Stimulated activated CD4-positive, alpha-beta T cell treated with anti-CD3 and anti-CD28 coated beads, Interleukin-1b, Interleukin-23, amount 100 ng/mL, for 1 hour (primary cell): Measurements from ENCODE around the gene SLC45A2.
A peak's percentile ranks its signal among the peaks of the same experiment; 100 is the strongest.
"Not testable (repeated sequence)": the region's sequence is repeated elsewhere in the genome, so short reads cannot be mapped to it uniquely, and the experiment has no call there.

ENCODE experiments used
- DNase-seq, 2 donors: peaks; one replicate each; pipeline ENCODE4 v3.0.0-alpha.2; 2020; ENCODE audit warnings: low read depth in 2 of 2

Gene SLC45A2

DNA sequence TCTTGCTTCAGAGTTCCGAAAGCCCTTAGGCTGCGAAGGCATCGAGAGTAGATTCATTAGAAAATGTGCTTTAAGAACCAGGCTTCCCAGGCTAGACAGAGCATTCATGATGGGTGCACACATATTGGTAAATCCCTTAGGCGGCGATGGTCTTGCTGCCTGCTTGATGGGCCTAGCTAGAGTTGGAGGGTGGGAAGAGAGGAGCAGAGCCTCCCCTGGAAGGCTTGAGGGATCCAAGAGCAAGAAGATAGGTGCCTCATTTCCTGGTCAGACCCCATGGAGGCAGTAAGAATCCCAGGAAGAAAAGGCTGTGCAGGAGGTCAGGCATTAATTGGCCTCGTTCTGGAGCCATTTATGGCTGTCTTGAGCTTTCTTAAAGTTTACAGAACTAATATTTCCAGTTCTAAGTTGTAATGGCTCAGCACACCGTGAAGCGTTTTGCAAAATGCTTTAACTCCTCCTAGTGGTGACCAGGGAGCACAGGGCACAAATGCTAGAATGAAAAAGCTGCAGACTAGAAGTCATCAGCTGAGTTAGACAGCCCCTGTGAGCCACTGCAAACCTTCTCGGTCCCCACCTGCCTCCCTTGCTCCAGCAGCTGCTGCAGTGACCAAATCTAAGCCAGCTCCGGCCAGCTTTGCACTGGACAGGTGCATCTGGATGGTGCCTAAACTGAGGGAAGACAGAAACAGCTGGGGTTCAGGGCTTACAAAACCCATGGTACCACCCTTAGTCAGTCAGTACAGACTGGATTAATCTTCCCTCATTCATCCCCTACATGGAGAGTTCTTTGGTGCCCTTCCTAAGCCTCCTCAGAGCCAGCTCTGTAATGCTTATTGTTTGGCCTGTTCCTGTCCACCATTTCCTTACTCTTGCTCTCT is 14.7 kb downstream of the SLC45A2 start:
- no peak for DNase-seq

DNA sequence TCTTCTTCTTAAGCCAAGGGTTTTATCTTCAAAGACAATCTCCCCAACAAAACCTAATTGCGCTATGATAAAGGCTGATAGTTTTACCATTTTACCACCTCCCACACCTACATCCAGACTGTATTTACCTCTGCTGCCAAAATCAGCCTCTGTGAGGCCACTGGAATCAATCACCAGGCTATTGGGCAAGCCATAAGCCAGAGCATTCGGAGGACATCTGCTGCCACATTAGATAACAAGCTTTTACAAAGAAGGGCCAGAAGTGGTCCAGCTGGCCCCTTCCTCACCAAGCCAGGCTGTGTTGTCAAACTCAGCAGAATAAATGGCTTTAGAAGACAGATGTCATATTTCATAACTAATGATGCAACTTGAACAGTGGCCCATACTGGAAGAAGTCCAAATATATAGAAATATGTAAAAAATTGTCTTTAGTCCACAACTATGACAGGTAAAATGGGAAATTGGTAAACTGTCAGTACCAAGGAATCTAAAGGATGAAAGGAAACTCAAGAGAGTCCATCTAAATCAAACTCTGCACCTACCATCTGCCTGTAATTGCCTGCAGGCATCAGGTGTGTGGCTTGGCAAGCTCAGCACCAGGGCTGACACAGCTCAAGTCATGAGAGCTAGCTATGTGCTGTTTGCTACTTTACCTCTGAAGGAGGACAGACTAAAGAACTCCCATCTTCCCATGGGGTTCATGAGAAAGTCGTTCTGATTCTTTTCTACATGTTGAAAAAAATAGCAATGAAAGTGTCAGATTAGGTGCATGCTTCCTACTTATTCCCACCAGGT is 16.1 kb downstream of the SLC45A2 start:
- no peak for DNase-seq

DNA sequence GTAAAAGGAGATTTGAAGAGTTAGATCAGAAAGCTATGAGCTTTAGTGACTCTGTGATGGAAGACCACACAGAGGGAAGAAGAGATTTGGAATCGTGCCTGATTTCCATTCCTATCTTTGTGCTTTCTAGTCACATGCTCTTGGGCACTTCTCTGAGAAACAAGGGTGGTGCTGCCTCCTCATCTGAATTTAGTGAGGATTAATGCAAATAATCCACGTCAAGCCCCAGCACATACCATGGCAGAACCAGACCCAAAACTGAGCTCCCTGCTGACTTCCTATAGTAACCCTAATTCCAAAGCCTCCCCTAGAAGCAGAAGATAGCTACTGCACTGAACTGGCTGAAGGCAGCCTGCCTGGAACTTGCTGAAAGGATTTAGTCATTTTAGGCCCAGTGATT is 17.7 kb downstream of the SLC45A2 start:
- no peak for DNase-seq

DNA sequence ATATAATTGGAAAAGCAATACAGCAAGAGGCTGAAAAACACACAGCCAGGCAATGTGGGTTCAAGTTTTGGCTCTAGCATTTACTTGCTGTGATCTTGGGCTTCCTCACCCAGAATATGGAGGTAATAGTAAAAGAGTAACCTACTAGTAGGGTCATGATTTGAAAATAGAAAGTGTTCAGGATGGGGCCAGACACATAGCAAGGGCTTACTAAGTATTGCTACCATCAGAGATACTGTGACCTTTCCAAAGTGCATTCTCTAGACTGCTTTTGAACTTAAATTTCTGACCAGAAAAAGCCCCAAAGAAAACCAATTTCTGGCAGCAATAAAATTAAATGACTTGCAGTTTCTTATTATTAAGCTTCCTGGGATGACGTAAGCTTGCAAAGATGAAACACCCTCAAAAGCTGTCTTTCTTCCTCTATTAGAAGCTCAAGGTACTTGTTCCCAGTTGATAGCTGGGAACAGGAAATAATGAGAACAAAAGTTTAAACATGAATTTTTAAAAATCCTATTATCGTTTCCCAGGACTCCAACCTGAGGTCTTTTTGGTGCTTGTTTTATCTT is 20.3 kb downstream of the SLC45A2 start:
- DNase-seq, result no peak

DNA sequence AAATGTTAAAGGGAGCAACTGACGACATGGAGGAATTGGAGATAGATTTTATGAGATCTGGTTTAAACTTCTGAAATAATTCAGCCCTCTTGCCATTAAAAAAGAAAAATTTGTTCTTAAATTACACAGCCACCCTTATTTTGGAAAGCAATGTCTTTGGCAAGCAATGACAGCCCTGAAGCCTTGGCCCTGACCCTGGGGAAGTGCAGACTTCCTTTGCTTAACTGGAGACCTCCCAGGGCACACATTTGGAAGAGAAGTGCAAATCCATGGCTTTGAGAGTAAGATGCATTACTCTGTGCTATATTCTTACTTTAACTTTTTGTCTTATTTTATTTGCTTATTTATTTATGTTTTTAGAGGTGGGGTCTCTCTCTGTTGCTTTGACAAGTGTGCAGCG is 26.3 kb downstream of the SLC45A2 start:
- no peak for DNase-seq

DNA sequence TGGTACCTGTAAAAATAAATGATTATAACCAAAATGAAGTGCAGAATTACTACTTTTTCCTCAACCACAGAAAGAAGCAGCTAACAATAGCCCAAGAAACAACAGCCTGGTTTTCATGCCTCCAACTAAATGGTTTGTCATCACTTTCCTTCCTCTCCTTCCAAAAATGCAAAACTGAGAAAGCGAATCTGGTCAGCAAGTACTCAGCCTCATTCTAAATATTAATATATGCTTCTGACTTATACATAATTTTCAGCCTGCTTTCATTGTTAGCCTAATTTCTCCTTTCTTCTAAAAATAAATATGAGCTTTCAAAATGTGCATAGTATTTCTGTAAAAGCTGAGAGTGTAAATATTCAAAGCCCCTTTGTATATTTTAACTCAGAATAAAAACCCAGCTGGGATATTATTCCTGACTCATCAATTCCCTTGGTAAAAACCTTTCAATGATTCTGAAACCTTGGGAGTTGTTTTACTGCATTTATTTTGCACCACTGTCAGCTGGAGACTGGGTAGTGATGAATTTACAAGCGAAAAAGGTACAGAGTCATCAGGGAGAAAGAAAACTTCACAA is 26.8 kb downstream of the SLC45A2 start:
- DNase-seq, result no peak

DNA sequence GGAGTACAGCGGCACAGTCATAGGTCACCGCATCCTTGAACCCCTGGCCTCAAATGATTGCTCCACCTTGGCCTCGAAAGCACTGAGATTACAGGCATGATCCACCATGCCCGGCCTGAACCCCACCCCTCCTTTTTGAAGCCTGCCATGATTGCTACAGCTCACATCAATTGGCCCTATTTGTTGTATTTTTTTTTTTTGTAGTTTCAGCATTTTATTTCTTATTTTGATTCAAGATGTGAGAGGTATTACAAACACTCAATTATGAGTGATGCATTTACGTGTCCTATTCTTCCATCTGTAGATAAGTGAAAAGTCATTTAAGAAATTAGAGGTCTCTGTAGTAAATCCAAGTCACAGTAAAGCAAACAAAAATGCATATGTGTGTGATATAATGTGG is 32.3 kb downstream of the SLC45A2 start:
- DNase-seq, result not testable (repeated sequence)

DNA sequence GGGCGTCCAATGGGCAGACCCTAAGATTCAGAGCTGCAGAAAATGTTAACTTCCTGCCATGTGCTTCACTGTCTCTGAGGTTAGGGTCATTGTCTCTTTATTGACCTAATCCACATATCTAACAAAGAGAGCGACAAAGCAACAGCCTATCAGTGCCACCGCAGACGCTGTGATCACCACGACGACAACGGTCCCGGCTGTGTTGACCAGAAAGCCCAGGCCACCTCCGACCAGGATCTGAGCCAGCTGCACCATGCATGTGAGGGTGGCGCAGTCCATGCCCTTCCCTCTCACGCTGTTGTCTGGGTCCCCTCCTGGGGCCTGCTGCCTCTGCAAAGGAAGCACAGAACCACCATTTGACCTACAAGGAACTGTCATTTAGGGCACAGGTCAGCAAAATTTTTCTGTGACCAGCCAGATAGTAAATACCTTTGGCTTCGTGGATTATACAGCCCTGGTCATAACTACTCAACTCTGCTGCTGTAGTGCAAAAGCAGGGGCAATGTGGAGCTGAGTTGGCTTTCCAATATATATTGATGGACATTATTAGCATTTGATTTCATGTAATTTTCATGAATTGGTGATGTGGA is 39.9 kb downstream of the SLC45A2 start:
- no peak for DNase-seq

DNA sequence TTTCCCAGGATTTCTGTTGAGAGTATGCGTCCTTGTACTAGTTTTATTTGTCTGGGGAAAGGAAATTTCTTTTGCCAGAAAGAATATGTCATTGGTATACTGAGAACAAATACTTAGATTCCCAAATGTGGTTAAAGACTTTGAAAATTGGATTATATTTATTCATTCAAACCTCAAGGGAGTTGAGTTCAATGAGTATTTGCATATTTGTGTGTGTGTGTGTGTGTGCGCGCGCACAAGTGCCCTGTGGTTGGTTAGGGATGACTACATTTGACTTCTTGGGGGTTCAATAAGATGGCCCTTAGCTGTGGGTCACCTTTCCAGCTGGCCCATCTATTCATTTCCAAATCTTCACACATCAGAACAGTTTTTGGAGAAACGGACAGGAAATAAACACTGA is 43.4 kb downstream of the SLC45A2 start:
- DNase-seq, result no peak

DNA sequence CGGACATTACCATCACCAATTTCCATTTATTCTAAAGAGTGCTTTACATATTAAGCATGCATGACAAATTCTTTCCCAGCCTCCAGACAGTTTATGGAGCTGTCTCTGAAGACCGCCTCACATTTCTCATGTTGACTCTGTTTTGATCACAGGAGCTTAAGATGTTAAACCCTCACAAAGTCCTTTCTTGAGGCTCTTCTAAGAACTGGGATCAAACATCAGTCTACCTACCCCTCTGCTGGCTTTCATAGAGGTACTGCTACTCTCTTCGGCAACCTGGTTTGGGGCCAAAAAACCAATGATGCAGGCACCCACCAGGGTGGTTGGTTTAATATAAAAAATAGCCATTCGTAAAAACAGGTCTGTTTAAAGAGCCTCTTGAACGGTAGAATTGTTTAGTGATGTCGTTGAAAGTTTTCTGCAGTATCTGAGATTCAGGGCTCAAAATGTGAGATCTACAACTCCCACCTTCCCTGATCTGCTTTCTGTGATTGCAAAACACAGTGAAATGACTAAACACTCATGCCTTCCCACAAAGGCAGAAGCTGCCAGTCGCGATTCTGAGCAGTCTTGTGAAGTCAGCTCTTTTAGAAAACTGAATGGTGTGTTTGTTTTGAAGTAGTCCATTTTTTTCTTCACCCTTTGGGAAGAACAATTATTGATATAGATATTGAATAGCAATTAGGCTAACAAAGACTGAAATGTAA is 44.8 kb downstream of the SLC45A2 start:
- no peak for DNase-seq

DNA sequence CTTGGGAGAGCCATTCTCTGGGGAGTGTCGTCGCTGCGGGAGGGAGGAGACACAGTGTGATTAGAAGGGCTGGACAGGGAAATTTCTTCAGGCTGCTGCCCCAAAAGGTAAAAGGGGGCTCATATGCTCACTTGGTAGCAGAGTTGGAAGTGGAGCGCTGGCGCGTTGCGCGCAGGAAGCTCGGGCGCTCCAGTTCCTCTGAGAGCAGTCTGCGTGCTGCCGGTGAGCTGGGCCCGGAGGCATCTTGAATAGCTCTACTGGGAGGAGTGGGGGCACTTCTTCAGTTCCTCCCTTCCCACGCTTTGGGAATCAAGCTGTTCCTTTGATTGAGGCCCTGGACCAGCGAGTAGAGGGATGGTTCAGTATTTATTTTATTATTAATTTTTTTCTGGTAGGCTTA is 45.6 kb downstream of the SLC45A2 start:
- no peak for DNase-seq

DNA sequence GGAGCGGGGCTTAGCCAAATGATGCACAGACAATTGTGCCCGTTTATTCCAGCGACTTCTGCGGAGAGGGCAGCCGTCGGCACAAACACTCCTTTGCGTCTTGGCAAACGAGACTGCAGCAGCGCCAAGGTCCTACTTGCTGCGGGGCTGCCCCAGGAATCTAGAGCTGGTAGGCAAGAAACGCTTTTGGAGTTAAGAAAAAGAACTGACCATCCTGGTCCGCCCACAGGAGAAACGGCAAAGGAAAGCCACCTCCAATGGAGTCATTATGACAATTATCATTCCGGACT is 46.0 kb downstream of the SLC45A2 start:
- no peak for DNase-seq

DNA sequence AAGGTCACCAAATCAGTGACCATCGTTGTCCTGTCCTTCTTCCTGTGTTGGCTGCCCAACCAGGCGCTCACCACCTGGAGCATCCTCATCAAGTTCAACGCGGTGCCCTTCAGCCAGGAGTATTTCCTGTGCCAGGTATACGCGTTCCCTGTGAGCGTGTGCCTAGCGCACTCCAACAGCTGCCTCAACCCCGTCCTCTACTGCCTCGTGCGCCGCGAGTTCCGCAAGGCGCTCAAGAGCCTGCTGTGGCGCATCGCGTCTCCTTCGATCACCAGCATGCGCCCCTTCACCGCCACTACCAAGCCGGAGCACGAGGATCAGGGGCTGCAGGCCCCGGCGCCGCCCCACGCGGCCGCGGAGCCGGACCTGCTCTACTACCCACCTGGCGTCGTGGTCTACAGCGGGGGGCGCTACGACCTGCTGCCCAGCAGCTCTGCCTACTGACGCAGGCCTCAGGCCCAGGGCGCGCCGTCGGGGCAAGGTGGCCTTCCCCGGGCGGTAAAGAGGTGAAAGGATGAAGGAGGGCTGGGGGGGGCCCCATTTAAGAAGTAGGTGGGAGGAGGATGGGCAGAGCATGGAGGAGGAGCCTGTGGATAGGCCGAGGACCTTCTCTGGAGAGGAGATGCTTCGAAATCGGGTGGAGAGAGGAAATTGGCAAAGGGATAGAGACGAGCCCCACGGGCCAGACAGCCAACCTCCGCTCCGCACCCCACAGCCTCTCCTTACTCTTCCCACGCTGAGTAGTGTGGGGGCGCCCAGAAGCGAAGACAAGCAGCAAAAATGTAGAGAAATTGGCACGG is 46.6 kb downstream of the SLC45A2 start:
- no peak for DNase-seq

DNA sequence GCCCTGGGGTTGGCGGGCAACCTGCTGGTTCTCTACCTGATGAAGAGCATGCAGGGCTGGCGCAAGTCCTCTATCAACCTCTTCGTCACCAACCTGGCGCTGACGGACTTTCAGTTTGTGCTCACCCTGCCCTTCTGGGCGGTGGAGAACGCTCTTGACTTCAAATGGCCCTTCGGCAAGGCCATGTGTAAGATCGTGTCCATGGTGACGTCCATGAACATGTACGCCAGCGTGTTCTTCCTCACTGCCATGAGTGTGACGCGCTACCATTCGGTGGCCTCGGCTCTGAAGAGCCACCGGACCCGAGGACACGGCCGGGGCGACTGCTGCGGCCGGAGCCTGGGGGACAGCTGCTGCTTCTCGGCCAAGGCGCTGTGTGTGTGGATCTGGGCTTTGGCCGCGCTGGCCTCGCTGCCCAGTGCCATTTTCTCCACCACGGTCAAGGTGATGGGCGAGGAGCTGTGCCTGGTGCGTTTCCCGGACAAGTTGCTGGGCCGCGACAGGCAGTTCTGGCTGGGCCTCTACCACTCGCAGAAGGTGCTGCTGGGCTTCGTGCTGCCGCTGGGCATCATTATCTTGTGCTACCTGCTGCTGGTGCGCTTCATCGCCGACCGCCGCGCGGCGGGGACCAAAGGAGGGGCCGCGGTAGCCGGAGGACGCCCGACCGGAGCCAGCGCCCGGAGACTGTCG is 47.3 kb downstream of the SLC45A2 start:
- no peak for DNase-seq

DNA sequence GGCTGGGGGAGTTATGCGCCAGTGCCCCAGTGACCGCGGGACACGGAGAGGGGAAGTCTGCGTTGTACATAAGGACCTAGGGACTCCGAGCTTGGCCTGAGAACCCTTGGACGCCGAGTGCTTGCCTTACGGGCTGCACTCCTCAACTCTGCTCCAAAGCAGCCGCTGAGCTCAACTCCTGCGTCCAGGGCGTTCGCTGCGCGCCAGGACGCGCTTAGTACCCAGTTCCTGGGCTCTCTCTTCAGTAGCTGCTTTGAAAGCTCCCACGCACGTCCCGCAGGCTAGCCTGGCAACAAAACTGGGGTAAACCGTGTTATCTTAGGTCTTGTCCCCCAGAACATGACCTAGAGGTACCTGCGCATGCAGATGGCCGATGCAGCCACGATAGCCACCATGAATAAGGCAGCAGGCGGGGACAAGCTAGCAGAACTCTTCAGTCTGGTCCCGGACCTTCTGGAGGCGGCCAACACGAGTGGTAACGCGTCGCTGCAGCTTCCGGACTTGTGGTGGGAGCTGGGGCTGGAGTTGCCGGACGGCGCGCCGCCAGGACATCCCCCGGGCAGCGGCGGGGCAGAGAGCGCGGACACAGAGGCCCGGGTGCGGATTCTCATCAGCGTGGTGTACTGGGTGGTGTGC is 48.0 kb downstream of the SLC45A2 start, which contains the start of gene RXFP3:
Gene RXFP3 (plus strand): TSS at position 6 of the 636 bp plus-strand sequence. CDS start 355 bp downstream, at position 361.
- no peak for DNase-seq

DNA sequence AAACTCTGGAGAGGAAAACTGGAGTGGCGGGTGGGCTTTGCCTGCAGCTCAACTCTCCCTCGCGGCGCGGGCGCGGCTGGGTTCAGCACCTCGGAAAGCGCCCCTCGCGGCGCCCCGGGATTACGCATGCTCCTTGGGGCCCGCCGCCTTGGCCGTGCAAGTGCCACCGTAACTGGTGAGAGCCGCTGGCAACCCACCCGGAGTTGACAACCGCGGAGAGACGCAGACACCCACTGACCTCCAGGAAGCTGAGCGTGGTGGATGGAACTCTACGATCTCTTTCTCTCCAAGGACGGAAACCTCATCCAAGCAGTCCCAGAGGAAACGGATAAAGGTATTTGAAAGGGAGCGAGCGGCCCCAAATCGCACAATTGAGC is 48.5 kb downstream of the SLC45A2 start:
- DNase-seq, result peak in 1 of 2 donors; percentile 2

DNA sequence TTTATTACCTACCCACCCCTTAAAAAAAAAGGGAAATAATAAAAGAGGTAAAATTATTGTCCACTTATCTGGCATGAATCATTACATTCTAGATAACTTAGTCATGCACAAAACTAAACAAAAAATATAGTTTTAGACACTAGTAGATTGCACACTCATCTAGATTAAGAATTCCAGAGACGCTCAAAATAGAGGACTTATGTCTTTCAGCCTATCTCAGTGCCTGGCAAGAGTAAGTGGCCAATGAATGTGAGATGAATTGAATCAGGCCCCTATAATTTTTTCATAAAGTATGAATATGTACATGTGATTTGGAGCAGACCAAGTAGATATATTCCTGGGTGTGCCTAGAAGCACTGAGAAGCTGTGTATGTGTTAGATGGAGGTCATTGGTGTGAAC is 50.3 kb downstream of the SLC45A2 start:
- no peak for DNase-seq

DNA sequence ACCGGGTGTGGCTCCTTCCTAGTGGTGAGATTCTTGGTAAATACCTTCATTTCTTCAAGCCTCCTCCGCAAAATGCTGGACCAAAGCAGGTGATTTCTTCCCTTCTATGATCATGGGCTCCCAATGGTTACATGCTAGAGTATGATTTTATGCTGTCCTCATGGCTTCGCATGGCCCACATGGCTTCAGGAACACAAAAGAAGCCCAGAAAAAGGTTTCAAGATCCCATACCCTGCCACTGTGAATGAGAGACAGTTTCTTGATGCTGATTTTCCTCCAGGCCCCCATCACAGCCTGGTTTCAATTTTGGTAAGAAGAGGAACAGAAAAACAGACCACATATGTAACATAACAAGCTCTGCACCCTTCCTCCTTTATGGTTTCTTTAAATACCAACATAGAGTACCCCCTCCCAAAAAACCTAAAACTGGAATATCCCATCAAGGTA is 50.7 kb downstream of the SLC45A2 start:
- no peak for DNase-seq

DNA sequence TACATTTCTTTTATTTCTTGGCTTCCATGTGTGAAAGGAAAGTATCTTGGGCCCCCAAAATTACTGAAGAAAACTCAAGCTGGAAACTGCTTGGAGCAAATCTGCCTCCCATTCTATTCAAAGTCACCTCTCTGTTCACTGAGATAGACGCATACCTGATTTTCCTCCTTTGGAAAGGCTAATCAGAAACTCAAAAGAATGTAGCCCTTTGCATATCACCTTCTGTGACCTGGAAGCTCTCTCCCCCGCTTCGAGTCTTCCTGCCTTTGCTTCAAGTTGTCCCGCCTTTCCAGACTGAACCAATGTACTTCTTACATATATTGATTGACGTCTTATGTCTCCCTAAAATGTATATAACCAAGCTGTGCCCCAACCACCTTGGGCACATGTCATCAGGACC is 53.4 kb downstream of the SLC45A2 start:
- no peak for DNase-seq
